ENCODE results near the gene KRT15. TPM values are rescaled to one million over a fixed set of nuclear protein-coding genes. Genes with fewer than 3 reads are reported as not detected.

Gene KRT15
- total and polyA plus RNA-seq, 2 of the 8 experiments (the other 6 are each of a cell fraction or from before 2014, with no cell fraction given), result 0.11 to 0.13 TPM

- no peak within 1 kb of the TSS for H4K91ac ChIP-seq (replicated peaks; ENCODE audit: insufficient read length, low read length)
- H2BK15ac ChIP-seq (ENCODE audit: low read length), result no peak within 1 kb of the TSS
- H3K14ac ChIP-seq (ENCODE audit: insufficient read length), result no peak within 1 kb of the TSS
- H2BK120ac ChIP-seq (replicated peaks; ENCODE audit: low read depth, low read length), result no peak within 1 kb of the TSS
- H4K5ac ChIP-seq (ENCODE audit: insufficient read length, low read depth, low read length), result no peak within 1 kb of the TSS
- no peak within 1 kb of the TSS for H3K4me2 ChIP-seq (ENCODE audit: insufficient read depth in 1 of 2, low read depth in 2 of 2, low read length in 2 of 2)
- no peak within 1 kb of the TSS for H2BK12ac ChIP-seq (ENCODE audit: low read depth, low read length)
- H2BK20ac ChIP-seq (ENCODE audit: low read length), result no peak within 1 kb of the TSS
- no peaks in the 10 kb centered on the region for H3K79me2 ChIP-seq (ENCODE audit: control insufficient read depth in 1 of 2, insufficient read depth in 2 of 2, low read length in 2 of 2)
- no peak within 1 kb of the TSS for H3K4ac ChIP-seq (replicated peaks; ENCODE audit: insufficient read length, low read depth, low read length)
- no peak for FAIRE-seq
- no peak within 1 kb of the TSS for H2AFZ ChIP-seq (ENCODE audit: low read length)
- no peaks in the 10 kb centered on the region for H3K36me3 ChIP-seq (ENCODE audit: control insufficient read depth in 2 of 4, insufficient read depth in 4 of 4, low read length in 3 of 4)
- TF ChIP-seq KDM5A (IDR thresholded peaks at IDR 0.05; ENCODE audit: low read length), result no peak
- H3K18ac ChIP-seq (ENCODE audit: extremely low read depth, low read length), result no peak within 1 kb of the TSS
- ChIA-PET POLR2A (ENCODE audit: partially characterized antibody) (no interaction called here), CTCF (ENCODE audit: partially characterized antibody) (interaction anchor here (0.7 to 1.5 kb wide), 4 partner anchors 22 to 604 kb away, joined by 3 to 6 read pairs (median 4); partner anchors contain the start of gene KRT36)
- H3K27me3 ChIP-seq (replicated peaks in 1 of 4; ENCODE audit: control insufficient read depth in 3 of 4, extremely low read depth in 1 of 4, insufficient read depth in 3 of 4, low read length in 3 of 4), result no peaks in the 10 kb centered on the region
- 96% methylated on average over 14 of the region's 14 CpGs; no CpG with 5 or more reads in 1 of the 2 experiments for WGBS, 2 experiments (ENCODE audit: extremely low coverage in 1 of 2, insufficient coverage in 1 of 2, insufficient read length in 1 of 2, insufficient replicate concordance in 2 of 2, low coverage in 1 of 2, low lambda C conversion rate in 2 of 2, missing lambda C conversion rate in 1 of 2)
- no peak within 1 kb of the TSS for H2AK5ac ChIP-seq (ENCODE audit: low read depth, low read length)
- no peaks in the 10 kb centered on the region for H4K20me1 ChIP-seq (replicated peaks in 1 of 2; ENCODE audit: control insufficient read depth in 1 of 2, insufficient read depth in 2 of 2, low read length in 2 of 2)
- H3K4me1 ChIP-seq (replicated peaks in 1 of 4; ENCODE audit: control insufficient read depth in 3 of 4, insufficient read depth in 4 of 4, low read length in 3 of 4), result no peaks in the 10 kb centered on the region
- no peak for DNase-seq (ENCODE audit: low read depth in 1 of 2, low spot score in 2 of 2)
- H4K8ac ChIP-seq (ENCODE audit: extremely low read depth, insufficient read depth, low read length), result no peak within 1 kb of the TSS
- H3K56ac ChIP-seq (replicated peaks; ENCODE audit: insufficient read length, low read depth, low read length), result no peak within 1 kb of the TSS
- no peaks in the 10 kb centered on the region for H3K23me2 ChIP-seq (ENCODE audit: low read depth, low read length)
- H3K4me3 ChIP-seq (ENCODE audit: extremely low read depth in 1 of 4, insufficient read depth in 2 of 4, low read depth in 3 of 4, low read length in 4 of 4), result no peak within 1 kb of the TSS
- H3K9me3 ChIP-seq (ENCODE audit: insufficient read depth in 2 of 2, low read depth in 1 of 2, low read length in 1 of 2), result no peaks in the 10 kb centered on the region; a peak in 1 of 4 replicates
- H3K9ac ChIP-seq (replicated peaks in 1 of 4; ENCODE audit: extremely low read depth in 1 of 4, low read depth in 3 of 4, low read length in 3 of 4), result no peak within 1 kb of the TSS
- no peak within 1 kb of the TSS for H2BK5ac ChIP-seq (ENCODE audit: low read depth, low read length)
- H3K23ac ChIP-seq (ENCODE audit: insufficient read length), result no peak within 1 kb of the TSS
- H3K27ac ChIP-seq (ENCODE audit: low read depth, low read length), result no peak within 1 kb of the TSS
- H3K79me1 ChIP-seq (ENCODE audit: low read depth, low read length), result no peaks in the 10 kb centered on the region
These were observed 51.7 kb downstream of the KRT15 start, which contains the start of gene KRT32 for GRCh38 chr17:41466988-41467387. Gene KRT32, minus strand, starts transcription at chr17:41467386. Its CDS starts 61 bp downstream, at chr17:41467325.
